ENCODE measurements around the gene CD274. TPM values are rescaled to one million over a fixed set of nuclear protein-coding genes. Genes with fewer than 3 reads are reported as not detected.

Gene CD274
- total RNA-seq, 1 experiment from 2014 or later = not detected

GRCh38 chr9:5445886-5446285 is 4.5 kb upstream of the CD274 start:
- Histone ChIP-seq H3K79me2 (ENCODE audit: insufficient read depth, low read length) (no peaks in the 10 kb centered on the region), H4K5ac (ENCODE audit: insufficient read length, low read depth, low read length) (no peak overlapping the region), H3K23me2 (ENCODE audit: insufficient read length, low read depth, low read length, poor library complexity, severe bottlenecking) (peaks cover 4% of the 10 kb centered on the region), H2BK120ac (ENCODE audit: low read depth, low read length, poor library complexity, severe bottlenecking) (no peak overlapping the region), H4K20me1 (ENCODE audit: control insufficient read depth, insufficient read depth, insufficient read length) (no peaks in the 10 kb centered on the region), H2BK15ac (ENCODE audit: low read depth, low read length) (no peak overlapping the region), H4K91ac (ENCODE audit: insufficient read length, low read depth, low read length) (no peak overlapping the region), H3K9ac (ENCODE audit: extremely low read depth, insufficient read length, low read length) (no peak overlapping the region), H3K79me1 (ENCODE audit: insufficient read depth, low read depth, low read length, poor library complexity, severe bottlenecking) (no peaks in the 10 kb centered on the region), H3K18ac (ENCODE audit: insufficient read length, low read depth, low read length) (no peak overlapping the region), H2BK12ac (ENCODE audit: insufficient read length, low read depth, low read length) (no peak overlapping the region), H4K8ac (replicated peaks; ENCODE audit: insufficient read length, low read depth, low read length) (no peak overlapping the region), H3K27me3 (ENCODE audit: insufficient read depth, low read length) (no peaks in the 10 kb centered on the region), H3K4me2 (ENCODE audit: insufficient read depth, insufficient read length, low read length) (no peak overlapping the region), H2AFZ (ENCODE audit: low read length) (no peak overlapping the region), H2AK5ac (ENCODE audit: insufficient read length, low read length) (no peak overlapping the region), H3K14ac (ENCODE audit: insufficient read depth, low read length) (no peak overlapping the region), H3K4me1 (ENCODE audit: insufficient read depth, low read length) (no peaks in the 10 kb centered on the region; the same call in 1 of the 2 replicates), H3K4ac (ENCODE audit: low read depth, low read length) (no peak overlapping the region), H2BK20ac (ENCODE audit: low read depth, low read length, poor library complexity, severe bottlenecking) (no peak overlapping the region), H3K23ac (ENCODE audit: insufficient read length, low read depth, low read length) (no peak overlapping the region), H3K9me3 (ENCODE audit: control insufficient read depth, low read depth, low read length) (no peaks in the 10 kb centered on the region), H3K56ac (ENCODE audit: insufficient read length, low read depth, low read length) (no peak overlapping the region), H2BK5ac (ENCODE audit: insufficient read length, low read length) (no peak overlapping the region), H3K27ac (ENCODE audit: insufficient read length, low read depth, low read length) (no peak overlapping the region), H3T11ph (ENCODE audit: low read length) (no peak overlapping the region)
- Mint-ChIP-seq H3K4me1 (peaks cover 2 to 5% of the 10 kb centered on the region in 2 experiments; a peak in 3 of 4 replicates), H3K27ac (no peak overlapping the region), H3K4me3 (no peak overlapping the region), H3K27me3 (ENCODE audit: low read depth) (peaks cover 30% of the 10 kb centered on the region), H3K36me3 (ENCODE audit: insufficient read depth in 1 of 3, low read depth in 3 of 3) (no peaks in the 10 kb centered on the region), H3K9me3 (peaks cover 0 to 2% of the 10 kb centered on the region in 2 experiments; a peak in 1 of 5 replicates)
- no peak for DNase-seq
- TF ChIP-seq CTCF (conservative IDR thresholded peaks at IDR 0.05) = no peak

Data from H9 (cell line).